ACHN (cell line): ENCODE measurements around the gene HSPB1.
A peak's percentile ranks its signal among the peaks of the same experiment; 100 is the strongest.
"Not testable (repeated sequence)": the region's sequence is repeated elsewhere in the genome, so short reads cannot be mapped to it uniquely, and the experiment has no call there.

Source experiments
- DNase-seq: peaks from one replicate; pipeline ENCODE4 v3.0.0-alpha.2; 2015
- in situ Hi-C: cut with HindIII; loops from 2 replicates; pipeline ENCODE4 v1.10.0; 2017; ENCODE audit warnings: low sequenced_read_pairs, low pct_ligation_motif_present, low pct_unique_long_range_greater_than_20kb

HSPB1 gene

GRCh38 chr7:76318488-76319353 is 16.2 kb downstream of the HSPB1 start:
- in situ Hi-C loops = no loop called here
- peak; percentile 94 for DNase-seq

- in situ Hi-C loops = no loop called here
- no peak for DNase-seq
Measured at GRCh38 chr7:76325092-76325491, 22.6 kb downstream of the HSPB1 start.

DNA sequence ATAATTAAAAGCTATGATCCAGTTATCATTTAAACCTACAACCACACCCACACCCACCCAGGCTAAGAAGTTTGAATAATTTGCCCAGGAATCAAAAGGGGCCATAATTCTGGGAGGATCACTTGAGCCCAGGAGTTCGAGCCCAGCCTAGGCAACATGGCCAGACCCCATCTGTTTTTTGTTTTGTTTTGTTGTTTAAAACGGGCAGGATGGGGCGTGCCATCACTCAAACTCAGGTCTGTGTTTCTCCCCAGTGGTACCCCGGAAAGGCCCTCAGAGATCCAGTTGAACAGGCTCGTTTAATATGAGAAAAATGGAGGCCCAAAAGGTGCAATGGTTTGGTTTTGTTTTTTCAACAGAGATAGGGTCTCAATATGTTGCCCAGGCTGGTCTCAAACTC is 23.3 kb downstream of the HSPB1 start:
- in situ Hi-C loops = no loop called here
- no peak for DNase-seq

DNA sequence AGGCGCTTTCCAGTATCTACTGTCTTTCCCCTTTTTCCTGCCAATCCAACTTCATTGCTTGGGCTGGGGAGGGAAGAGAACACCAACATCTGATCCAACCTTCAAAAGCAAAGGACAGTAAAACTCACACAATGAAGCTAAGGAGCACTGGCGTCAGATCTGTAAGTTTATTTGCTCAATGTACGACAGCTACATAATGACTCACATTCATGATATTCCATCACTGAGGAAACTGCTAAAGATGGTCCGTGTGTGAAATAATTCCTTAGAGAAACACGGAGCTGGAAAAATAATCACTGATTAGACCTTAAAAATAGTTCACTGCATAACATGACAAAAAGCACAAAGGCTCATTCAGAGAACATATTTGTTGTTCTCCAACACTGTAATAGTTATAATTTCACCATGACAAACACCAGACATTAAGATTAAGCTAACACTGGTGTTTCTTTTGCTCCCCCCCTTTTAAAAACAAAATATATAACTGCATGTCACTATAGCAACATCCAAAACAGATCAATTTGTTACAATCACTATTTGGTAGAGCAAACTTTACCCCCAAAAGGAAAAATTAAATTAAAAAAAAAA is 24.3 kb downstream of the HSPB1 start:
- no peak for DNase-seq
- in situ Hi-C loops = no loop called here

- in situ Hi-C loops = no loop called here
- no peak for DNase-seq
Measured at GRCh38 chr7:76327610-76328009, 25.1 kb downstream of the HSPB1 start.

DNA sequence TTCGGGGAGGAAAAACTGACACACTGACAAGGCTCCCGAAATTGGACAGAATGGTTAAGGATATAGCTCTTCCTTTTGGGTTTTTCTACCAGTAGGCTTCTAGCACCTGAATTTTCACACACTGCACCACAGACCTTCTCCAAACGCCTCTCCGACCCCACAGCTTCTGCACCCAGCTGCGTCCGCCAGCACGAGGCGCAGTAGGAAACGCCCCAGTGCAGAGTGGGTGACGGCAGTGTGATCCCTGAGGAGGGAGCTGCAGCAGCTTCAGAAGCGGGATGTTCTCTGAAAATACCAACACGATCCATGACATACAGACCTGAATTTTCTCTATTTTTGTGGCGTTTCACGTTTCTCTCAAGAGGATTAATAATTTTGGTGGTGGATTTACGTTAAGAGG is 25.9 kb downstream of the HSPB1 start:
- no peak for DNase-seq
- in situ Hi-C loops = no loop called here

- DNase-seq = no peak
- in situ Hi-C loops = no loop called here
Measured at GRCh38 chr7:76329479-76329878, 27.0 kb downstream of the HSPB1 start.

- DNase-seq = no peak
- in situ Hi-C loops = no loop called here
Measured at GRCh38 chr7:76330261-76330660, 27.8 kb downstream of the HSPB1 start.

DNA sequence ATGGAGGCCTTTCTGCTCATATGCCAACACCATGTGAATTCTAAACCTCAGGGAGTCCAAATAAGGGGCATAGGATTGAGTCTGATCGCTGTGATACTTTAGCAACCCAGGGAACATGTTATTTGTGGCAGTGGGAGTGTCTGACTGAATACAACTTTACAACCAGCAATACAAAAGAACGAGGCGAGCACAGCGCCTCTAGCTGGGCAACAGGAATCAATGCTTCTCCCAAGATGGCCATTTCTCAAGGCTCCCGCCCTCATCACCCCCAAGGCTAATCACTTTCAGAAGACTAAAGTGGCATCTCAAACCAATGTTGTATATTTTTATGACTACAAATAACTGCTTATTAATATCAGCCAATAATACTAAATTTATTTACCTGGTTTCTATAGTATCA is 28.2 kb downstream of the HSPB1 start:
- no peak for DNase-seq
- in situ Hi-C loops = no loop called here

DNA sequence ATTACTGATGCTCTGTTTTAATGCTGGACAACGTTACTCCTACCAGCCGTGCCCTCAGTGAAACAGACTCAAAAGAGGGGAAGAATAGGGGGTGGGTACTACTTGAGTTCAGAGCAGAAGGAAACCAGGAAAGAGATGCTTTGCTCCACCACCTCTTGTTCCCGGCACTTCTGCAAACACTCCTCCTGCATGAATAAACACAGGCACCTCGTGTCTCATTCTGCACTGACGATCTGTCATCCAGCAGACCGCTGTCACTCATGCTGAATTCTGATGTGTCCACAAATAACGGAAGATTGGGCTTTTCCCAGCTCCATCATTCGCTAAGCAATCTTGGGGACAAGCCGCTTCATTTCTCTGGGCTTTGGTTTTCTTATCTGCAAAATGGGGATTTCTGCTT is 29.6 kb downstream of the HSPB1 start:
- in situ Hi-C loops = no loop called here
- DNase-seq = no peak

GRCh38 chr7:76333511-76334101 is 31.1 kb downstream of the HSPB1 start:
- in situ Hi-C loops = no loop called here
- DNase-seq = no peak

- in situ Hi-C loops = no loop called here
- DNase-seq = no peak
Measured at GRCh38 chr7:76334320-76334967, 32.0 kb downstream of the HSPB1 start.

- DNase-seq, in situ Hi-C loops: not testable (repeated sequence)
Measured at GRCh38 chr7:76335417-76335816, 32.9 kb downstream of the HSPB1 start.

DNA sequence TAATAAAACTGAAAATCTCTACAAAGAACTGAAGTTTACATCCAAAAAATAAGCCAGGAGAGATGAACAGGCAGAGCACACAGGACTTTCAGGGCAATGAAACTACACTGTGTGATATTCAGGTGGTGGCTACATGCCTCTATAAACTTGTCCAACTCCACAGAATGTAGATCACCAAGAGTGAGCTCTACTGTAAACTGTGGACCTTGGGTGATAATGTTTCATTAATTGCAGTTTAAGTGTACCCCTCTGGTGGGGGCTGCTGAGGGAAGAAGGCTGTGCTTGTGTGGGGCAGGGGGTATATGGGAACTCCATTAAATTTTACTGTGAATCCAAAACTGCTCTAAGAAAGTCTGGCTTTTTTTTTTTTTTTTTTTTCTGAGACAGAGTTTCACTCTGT is 33.6 kb downstream of the HSPB1 start:
- in situ Hi-C loops = no loop called here
- DNase-seq = no peak

GRCh38 chr7:76337147-76337546 is 34.7 kb downstream of the HSPB1 start:
- in situ Hi-C loops = no loop called here

GRCh38 chr7:76338298-76339084 is 36.0 kb downstream of the HSPB1 start:
- DNase-seq = no peak
- in situ Hi-C loops = no loop called here

More at GRCh38 chr7:76337147-76337546, 34.7 kb downstream of the HSPB1 start:
- DNase-seq = no peak

- DNase-seq = no peak
- in situ Hi-C loops = no loop called here
Measured at GRCh38 chr7:76340617-76341131, 38.2 kb downstream of the HSPB1 start.

DNA sequence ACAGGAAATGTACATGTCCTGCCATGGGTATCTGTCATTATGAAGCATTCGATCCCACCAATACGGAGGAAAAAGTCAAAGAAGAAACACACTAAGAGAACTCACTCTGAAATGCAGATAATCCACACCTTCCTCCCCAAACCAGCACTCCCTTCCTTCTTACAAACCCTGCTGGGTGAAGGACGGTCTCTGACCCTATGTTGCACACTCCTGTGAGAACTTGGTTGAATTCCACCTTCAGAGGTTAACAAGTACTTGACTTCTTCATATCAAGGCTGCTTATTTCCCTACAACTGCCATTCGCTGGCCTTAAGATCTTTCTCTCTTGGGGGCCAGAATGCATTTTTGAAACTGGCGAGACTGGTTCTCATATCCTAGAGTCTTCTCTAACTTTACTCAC is 39.7 kb downstream of the HSPB1 start:
- in situ Hi-C loops = no loop called here
- DNase-seq = no peak
